GM18505 (cell line): Measurements from ENCODE around the gene C11orf16.

ENCODE experiments used
- ATAC-seq: cut with Tn5 transposase; IDR thresholded peaks from one replicate; pipeline ENCODE4 v1.9.1; 2021; ENCODE audit not compliant: unreplicated experiment
- POLR2A ChIP-seq: IDR thresholded peaks from 4 replicates; pipeline ENCODE4 v1.6.1; 2011; ENCODE audit warnings: borderline replicate concordance; ENCODE audit not compliant: insufficient read depth, insufficient read length; ENCODE audit errors: extremely low read depth

The C11orf16 gene

DNA sequence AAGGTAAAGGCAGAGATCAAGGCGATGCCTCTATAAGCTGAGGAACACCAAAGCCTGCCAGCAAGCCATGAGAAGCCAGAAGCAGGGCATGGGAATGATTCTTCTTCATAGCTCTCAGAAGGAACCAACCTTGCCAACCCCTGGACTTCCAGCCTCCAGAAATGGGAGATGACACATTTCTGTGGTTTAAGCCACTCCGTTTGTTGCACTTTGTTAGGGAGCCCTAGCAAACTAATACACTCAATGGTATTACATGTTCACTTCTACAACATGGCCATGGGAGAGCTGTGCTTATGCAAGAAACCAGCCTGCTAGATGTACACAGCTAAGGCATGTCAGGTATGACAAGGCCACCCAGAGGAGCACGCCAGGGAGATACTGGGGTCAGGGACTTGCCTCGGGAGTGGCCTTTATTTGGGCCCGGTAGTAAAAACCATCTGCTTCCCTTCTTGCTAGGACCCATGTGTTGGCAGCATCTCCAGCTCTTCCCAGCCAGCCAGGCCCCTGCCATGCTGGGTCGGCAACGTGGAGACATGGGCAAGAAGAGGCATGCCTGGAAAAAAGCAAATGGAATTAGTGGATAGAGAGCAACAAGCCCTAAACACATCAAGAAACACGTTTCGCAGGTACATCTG lies 3.6 kb downstream of the C11orf16 start:
- ATAC-seq, result no peak
- TF ChIP-seq POLR2A, result no peak

DNA sequence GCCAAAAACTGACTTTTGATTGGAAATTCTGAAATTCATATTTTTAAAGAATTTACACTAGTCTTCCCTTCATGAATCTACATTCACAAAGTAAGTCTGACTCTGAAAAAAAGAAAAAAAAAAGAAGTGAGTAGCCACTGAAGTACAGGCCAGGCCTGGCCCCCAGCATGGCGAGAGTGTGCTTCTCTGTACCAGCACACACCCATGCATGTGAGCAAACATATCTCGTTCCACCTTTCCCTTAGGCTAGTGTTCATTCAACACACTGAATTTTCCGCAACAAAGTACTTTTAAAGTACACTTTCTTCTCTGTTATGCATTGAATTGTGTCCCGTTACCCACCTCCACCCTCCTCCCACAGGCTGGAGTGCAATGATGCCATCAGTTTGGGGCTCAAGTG lies 4.5 kb downstream of the C11orf16 start:
- no peak for ATAC-seq
- no peak for TF ChIP-seq POLR2A

DNA sequence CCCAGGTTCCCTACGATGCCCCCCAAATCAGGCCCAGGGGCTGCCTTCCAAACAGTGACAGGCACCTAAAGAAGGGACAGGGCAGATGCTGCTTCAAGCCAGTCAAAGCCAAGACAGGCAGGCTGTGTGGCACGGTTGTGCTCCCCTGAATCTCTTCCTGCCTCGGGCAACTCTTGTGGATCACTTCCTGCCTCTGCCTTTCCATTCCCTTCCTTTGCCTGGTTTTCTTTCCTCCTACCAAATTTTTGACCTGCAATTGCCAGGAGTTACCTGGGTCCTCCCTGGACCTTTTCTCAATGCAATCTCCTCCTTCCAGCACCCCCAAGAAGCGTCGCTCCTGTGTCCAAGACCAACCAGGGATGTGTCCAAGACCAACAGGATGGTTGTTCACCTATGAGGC lies 5.5 kb downstream of the C11orf16 start:
- no peak for ATAC-seq
- TF ChIP-seq POLR2A, result no peak

DNA sequence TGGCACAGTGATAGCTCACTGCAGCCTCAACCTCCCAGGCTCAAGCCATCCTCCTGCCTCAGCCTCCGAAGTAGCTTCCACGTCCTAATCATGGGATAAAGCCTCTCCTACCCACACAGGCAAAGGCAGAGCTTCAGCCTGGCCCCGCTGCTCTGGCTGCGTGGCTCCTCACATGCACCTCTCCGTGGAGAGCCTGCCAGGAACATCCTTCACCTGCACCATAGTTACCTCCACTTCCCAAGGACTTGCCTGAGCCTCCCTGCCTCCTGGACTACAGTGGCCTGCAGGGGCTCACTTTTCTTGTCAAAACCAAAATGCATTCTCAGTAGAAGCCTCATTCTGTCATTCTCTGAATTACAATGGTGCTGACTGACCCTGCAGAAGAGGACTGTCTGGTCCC lies 6.5 kb downstream of the C11orf16 start:
- no peak for TF ChIP-seq POLR2A
- ATAC-seq, result no peak

DNA sequence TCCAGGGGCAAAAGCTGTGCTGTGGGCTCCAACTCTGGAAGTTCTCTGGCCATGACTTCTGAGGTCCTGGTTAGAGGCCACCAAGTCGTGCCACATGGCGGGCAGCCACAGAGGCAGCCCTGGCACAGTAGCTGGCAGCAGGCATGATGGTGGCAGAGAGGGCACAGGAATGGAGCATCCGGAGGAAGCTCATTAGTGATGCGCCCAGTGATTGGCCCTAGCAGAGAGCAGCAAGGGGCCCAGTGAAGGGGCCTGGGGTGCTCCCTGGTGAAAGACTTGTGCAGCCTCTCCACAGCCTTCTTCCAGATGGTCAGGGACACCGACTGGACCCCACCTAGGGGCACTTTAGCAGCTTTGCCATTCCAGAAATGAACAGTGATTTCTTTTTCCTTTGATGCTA lies 7.0 kb downstream of the C11orf16 start:
- ATAC-seq, result no peak
- no peak for TF ChIP-seq POLR2A

DNA sequence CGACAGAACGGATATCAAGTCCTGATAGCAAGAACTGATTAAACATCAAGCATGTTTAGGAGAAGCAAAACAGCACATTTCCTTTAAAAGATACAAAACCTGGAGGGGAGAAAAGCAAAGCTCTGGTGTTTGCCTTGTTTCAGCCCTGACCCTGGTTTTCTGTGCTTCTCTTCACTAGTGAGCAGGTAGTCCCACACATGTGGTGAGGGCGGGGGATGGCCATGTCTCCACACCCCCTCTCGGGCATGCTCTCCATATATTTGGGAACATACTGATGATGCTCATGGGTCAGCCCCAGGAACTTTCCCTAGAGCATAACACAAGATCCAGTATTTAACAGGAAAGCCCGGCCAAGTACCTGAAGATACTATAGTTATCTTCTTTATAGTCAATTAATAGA lies 10.1 kb downstream of the C11orf16 start:
- TF ChIP-seq POLR2A, result no peak
- no peak for ATAC-seq

DNA sequence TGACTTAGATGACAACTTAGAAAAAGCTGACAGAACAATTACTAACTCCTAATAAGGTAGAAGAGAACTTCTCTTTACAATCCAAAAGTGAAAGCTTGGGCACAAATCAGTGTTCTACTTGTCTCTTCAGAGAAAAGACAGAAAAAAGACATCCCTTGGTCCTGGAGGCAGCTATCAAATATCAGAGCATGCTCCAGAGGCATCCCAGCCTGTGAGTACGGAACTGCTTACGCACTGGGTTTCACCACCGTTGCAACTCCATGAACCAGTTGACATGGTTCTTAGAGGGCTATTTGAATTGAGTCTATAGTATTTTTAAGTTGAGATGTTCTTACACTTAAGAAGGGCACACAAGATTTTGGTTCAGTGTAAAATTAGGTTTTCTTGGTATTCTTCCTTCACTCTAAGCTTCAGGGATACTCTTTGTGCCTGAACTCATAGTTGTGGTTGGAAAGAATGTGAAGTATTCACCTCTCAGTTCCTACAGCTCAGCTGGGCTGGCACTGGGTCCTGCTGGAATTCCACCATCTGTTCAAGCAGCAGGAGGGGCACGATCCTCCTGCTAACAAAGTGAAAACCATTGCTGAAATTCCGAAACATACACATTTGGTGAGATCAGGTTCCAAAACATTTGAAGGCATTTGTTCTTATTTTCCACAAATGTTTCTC lies 15.5 kb downstream of the C11orf16 start:
- ATAC-seq, result no peak
- no peak for TF ChIP-seq POLR2A

DNA sequence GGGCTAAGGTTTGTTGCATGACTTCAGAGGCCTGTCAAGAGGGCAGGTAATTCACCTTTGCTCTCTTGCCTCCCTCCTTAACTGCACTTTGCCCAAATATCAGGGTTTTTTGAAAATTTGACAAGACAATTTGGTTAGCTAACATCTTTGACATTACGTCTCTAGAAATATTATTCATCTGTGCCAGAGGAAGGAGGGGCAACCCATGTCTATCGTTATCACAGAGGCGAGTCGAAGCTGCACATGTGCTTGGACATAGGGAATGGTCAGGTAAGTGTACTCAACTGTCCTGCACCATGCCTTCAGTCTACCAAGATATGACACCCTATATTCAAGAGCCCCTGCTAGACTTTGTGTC lies 18.1 kb downstream of the C11orf16 start:
- ATAC-seq, result no peak
- TF ChIP-seq POLR2A, result no peak

DNA sequence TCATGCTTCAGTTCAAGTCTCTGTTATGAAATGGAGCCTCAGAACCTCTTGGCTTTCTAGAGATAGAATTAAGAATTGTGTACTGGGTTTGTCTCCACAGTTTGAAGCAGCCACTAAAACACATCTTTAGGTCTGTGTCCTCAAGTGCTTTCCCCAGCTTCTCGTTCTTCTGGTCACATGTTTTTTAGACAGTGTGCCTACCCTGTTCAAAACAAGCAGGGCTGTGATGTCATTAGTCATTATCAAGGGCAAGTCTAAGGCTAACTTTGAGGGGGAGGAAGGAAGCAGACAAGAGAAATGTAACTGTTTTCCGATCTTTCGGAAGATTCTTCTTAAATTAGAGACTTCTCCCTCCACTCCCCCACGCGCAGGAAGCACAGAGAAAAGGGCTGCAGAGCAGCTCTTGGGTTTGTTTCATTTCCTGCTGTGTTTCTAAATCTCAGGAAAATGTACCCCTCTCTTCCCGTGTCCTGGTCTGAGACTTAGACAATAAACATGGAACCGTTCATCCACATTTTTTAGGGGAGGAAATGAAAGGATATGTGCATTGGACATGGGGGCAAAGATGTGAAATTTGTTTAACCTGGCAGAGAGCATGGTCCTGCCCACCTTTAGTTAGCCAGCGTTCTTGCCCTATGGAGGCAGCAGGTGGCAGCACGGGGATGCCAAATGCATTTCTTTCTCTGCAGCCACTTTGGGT lies 18.6 kb downstream of the C11orf16 start:
- no peak for ATAC-seq

DNA sequence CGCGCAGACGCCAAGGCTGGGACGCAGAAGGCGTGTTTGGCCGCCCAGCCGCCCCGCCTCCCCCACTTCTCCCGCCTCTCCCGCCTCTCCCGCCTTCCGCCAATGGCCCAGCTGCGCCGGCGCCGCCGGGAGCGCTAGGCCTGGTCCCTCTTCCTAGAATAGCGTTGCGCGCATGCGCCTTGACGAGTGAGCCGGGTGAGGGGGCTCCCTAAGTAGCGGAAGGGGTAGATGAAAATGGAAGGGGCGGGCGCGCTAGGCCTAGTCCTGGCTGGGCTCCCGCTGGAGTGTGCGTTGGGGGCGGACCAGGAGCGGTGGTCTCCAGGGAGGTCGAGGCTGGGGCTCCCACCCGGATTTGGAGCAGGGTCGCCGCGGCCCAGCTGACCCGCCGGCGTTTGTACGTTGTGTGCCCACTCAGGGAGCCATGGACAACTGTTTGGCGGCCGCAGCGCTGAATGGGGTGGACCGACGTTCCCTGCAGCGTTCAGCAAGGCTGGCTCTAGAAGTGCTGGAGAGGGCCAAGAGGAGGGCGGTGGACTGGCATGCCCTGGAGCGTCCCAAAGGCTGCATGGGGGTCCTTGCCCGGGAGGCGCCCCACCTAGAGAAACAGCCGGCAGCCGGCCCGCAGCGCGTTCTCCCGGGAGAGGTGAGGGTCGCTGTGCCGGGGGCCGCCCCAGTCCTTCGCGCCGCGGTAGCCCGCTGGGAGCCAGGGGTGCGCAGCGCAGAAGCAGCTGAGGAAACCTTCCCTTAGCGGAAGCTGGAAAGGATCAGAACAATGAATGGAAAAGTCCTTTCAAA lies 21.5 kb downstream of the C11orf16 start, which contains the start of gene AKIP1:
AKIP1 (plus strand) TSS at position 161 of the 795 bp plus-strand sequence; CDS start at position 422, 261 bp downstream.
- TF ChIP-seq POLR2A, result peak; percentile 49
- ATAC-seq, result peak; percentile 56

More for the DNA sequence above, 18.6 kb downstream of the C11orf16 start:
- no peak for TF ChIP-seq POLR2A

DNA sequence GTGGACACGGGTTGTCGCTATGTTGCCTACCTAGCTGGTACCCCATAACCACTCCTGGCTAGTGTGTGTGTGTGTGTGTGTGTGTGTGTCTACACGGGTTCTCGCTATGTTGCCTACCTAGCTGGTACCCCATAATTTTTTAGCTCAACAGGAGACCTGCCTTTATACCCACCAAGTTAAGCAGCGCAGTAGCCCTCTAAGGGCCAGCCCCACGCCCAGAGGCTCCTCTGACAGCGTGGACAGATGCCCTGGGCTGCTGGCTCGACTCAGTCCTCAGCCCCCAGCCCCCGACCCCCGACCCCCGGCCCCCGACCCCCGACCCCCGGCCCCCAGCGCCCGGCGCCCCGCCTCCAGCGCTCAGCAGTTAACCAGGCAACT lies 22.1 kb downstream of the C11orf16 start:
- no peak for TF ChIP-seq POLR2A
- no peak for ATAC-seq

DNA sequence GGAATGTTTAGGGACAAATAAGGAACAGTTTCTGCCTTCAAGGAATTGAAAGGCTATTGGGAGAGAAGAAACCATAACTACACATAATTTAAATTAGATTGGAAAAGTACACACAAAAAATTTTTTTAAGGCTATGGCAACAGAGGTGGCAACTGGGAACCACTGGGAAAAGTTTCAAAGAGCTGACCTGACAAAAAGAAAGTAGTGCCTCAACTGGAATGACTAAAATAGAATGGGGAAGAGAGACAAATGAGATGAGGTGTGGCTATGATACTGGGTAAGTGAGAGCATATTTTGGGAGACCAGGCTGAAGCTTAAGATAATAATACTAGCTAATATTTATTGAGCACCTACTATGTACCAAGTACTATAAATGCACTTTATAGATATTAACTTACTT lies 24.6 kb downstream of the C11orf16 start:
- ATAC-seq, result no peak
- TF ChIP-seq POLR2A, result no peak

DNA sequence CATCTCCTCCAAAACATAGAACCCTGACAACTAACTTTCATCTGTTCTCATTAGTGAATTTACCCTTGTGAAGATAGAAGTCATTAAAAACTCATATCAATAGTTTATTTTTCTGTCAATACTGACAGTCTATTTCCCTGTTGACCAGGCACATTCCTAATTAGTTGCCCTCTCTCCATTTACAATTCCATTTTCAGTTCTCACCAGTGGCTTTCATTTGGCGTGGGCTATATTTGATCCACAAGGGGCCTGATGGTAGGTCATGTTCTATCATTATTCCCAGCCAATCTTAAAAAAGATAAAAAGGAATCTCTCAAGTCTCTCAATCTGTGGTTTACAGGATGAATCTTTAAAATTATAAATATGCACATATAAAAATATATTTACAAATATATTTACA lies 25.6 kb downstream of the C11orf16 start:
- ATAC-seq, result no peak
- TF ChIP-seq POLR2A, result no peak
